Measurements from ENCODE around the gene POLD4.

The POLD4 gene

GRCh38 chr11:67365736-67366444, 12.5 kb upstream of the POLD4 start:
- Histone ChIP-seq H4K20me1 (ENCODE audit: insufficient read depth, low read length) (peaks cover 8% of the 10 kb centered on the region), H3K27me3 (ENCODE audit: insufficient read depth, low read length, poor library complexity) (peaks cover 21% of the 10 kb centered on the region), H3K4me1 (ENCODE audit: insufficient read depth, low read length) (peaks cover 9% of the 10 kb centered on the region), H3K27ac (ENCODE audit: low read length) (no peak overlapping the region), H3K79me2 (ENCODE audit: insufficient read depth, low read length) (no peaks in the 10 kb centered on the region), H3K36me3 (ENCODE audit: insufficient read depth, low read length) (no peaks in the 10 kb centered on the region), H3K9ac (ENCODE audit: low read depth, low read length) (no peak overlapping the region), H3K4me2 (ENCODE audit: insufficient read depth, low read length) (no peak overlapping the region), H3K4me3 (ENCODE audit: low read depth in 1 of 2, low read length in 2 of 2) (no peak overlapping the region), H3K9me3 (ENCODE audit: insufficient read depth, low read length, severe bottlenecking) (no peaks in the 10 kb centered on the region), H2AFZ (ENCODE audit: low read depth, low read length) (no peak overlapping the region)
- ATAC-seq (ENCODE audit: insufficient read depth, low read depth) (no peak), DNase-seq (no peak)
- TF ChIP-seq CTCF (IDR thresholded peaks at IDR 0.05; ENCODE audit: borderline replicate concordance, extremely low read depth, low read length, poor library complexity, severe bottlenecking) (no peak), EZH2 (IDR thresholded peaks at IDR 0.05; ENCODE audit: borderline replicate concordance, low read depth, low read length, severe bottlenecking) (no peak)

- Histone ChIP-seq H2AFZ (ENCODE audit: low read depth, low read length) (no peak overlapping the region), H3K9ac (ENCODE audit: low read depth, low read length) (no peak overlapping the region), H3K27ac (ENCODE audit: low read length) (no peak overlapping the region), H4K20me1 (ENCODE audit: insufficient read depth, low read length) (peaks cover 2% of the 10 kb centered on the region; the same call in 1 of the 2 replicates), H3K4me3 (ENCODE audit: low read depth in 1 of 2, low read length in 2 of 2) (no peak overlapping the region), H3K4me2 (ENCODE audit: insufficient read depth, low read length) (no peak overlapping the region), H3K36me3 (ENCODE audit: insufficient read depth, low read length) (no peaks in the 10 kb centered on the region), H3K27me3 (ENCODE audit: insufficient read depth, low read length, poor library complexity) (peaks cover 15% of the 10 kb centered on the region), H3K4me1 (ENCODE audit: insufficient read depth, low read length) (peaks cover 3% of the 10 kb centered on the region), H3K9me3 (ENCODE audit: insufficient read depth, low read length, severe bottlenecking) (no peaks in the 10 kb centered on the region), H3K79me2 (ENCODE audit: insufficient read depth, low read length) (no peaks in the 10 kb centered on the region)
- DNase-seq, result no peak
- no peak for TF ChIP-seq CTCF (IDR thresholded peaks at IDR 0.05; ENCODE audit: borderline replicate concordance, extremely low read depth, low read length, poor library complexity, severe bottlenecking)
- no peak for TF ChIP-seq EZH2 (IDR thresholded peaks at IDR 0.05; ENCODE audit: borderline replicate concordance, low read depth, low read length, severe bottlenecking)
- no peak for ATAC-seq (ENCODE audit: insufficient read depth, low read depth)
Measured at GRCh38 chr11:67364783-67365722, 11.7 kb upstream of the POLD4 start.

GRCh38 chr11:67364169-67364568, 10.8 kb upstream of the POLD4 start:
- Histone ChIP-seq H3K9me3 (ENCODE audit: insufficient read depth, low read length, severe bottlenecking) (no peaks in the 10 kb centered on the region), H3K27ac (ENCODE audit: low read length) (no peak overlapping the region), H3K79me2 (ENCODE audit: insufficient read depth, low read length) (no peaks in the 10 kb centered on the region), H3K36me3 (ENCODE audit: insufficient read depth, low read length) (no peaks in the 10 kb centered on the region), H3K27me3 (ENCODE audit: insufficient read depth, low read length, poor library complexity) (peaks cover 7% of the 10 kb centered on the region), H3K9ac (ENCODE audit: low read depth, low read length) (no peak overlapping the region), H3K4me1 (ENCODE audit: insufficient read depth, low read length) (no peaks in the 10 kb centered on the region), H3K4me2 (ENCODE audit: insufficient read depth, low read length) (no peak overlapping the region), H4K20me1 (ENCODE audit: insufficient read depth, low read length) (no peaks in the 10 kb centered on the region), H3K4me3 (ENCODE audit: low read depth in 1 of 2, low read length in 2 of 2) (no peak overlapping the region), H2AFZ (ENCODE audit: low read depth, low read length) (no peak overlapping the region)
- TF ChIP-seq CTCF (IDR thresholded peaks at IDR 0.05; ENCODE audit: borderline replicate concordance, extremely low read depth, low read length, poor library complexity, severe bottlenecking) (no peak), EZH2 (IDR thresholded peaks at IDR 0.05; ENCODE audit: borderline replicate concordance, low read depth, low read length, severe bottlenecking) (no peak)
- DNase-seq, result no peak
- no peak for ATAC-seq (ENCODE audit: insufficient read depth, low read depth)
